SK-N-MC (cell line): ENCODE results near the gene GSTA2.

Source experiments
- EZH2 ChIP-seq: fragments of 200-600 bp; sonication (generic); IDR thresholded peaks from one replicate; pipeline ENCODE4 v1.6.1; 2017; ENCODE audit warnings: antibody characterized with exemption
- FOXP2 ChIP-seq: optimal IDR thresholded peaks from 2 replicates; pipeline ENCODE3; 2011; ENCODE audit warnings: mild to moderate bottlenecking, moderate library complexity; ENCODE audit not compliant: insufficient read depth; ENCODE audit errors: extremely low read length, control extremely low read depth
- POLR2AphosphoS5 ChIP-seq: IDR thresholded peaks from 2 replicates; pipeline ENCODE4 v1.6.1; 2012; ENCODE audit warnings: mild to moderate bottlenecking, low read depth, low read length, borderline replicate concordance

DNA sequence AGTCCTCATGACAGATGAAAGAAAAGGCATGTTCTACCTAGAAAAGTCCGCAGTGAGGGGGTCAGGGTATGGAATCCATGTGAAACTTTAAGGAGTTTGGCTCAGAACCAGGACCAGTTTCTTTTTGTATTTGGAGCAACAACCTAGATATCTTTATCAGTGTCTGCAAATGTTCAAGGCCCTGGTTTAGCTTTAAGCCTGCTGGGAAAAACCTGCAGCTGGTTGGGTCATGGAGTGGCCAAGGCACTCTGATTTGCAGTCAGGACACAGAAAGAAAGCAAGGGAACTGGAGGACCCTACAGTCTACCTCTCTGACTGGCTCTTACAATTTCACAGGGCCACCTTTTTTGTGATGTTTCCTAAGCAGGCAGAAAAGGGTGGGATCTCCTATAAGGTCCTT lies 33.7 kb downstream of the GSTA2 start:
- TF ChIP-seq EZH2 (no peak), POLR2AphosphoS5 (no peak), FOXP2 (no peak)
